OCI-LY3 (cell line): ENCODE measurements around the gene CFAP77.

Source experiments
- EZH2phosphoT487 ChIP-seq: fragments of 200-600 bp; shearing (Covaris generic); IDR thresholded peaks from 2 replicates; pipeline ENCODE4 v1.6.1; 2018; ENCODE audit warnings: antibody characterized with exemption, mixed run types, low read depth
- TF ChIP-seq, protein P1 (sequence below): fragments of 200-600, 300-600 bp; sonication (generic); IDR thresholded peaks from 2 replicates; pipeline ENCODE4 v1.5.1; 2014; ENCODE audit warnings: antibody characterized with exemption, low read length, low read depth

DNA sequence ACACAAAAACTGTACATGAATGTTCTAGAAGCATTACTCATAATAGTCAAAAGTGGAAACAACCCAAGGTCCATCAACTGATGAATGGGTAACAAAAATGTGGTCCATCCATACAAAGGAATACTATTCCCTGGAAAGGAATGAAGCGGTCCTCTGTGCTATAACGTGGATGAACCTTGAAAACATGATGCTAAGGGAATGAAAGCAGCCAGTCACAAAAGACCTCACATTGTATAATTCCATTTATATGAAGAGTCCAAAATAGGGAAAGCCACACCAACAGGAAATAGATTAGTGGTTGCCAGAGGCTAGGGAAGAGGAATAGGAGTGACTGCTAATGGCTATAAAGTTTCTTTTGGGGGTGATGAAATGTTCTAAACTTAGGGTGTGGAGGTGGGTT, 149.7 kb downstream of the CFAP77 start:
- TF ChIP-seq, protein P1, sequence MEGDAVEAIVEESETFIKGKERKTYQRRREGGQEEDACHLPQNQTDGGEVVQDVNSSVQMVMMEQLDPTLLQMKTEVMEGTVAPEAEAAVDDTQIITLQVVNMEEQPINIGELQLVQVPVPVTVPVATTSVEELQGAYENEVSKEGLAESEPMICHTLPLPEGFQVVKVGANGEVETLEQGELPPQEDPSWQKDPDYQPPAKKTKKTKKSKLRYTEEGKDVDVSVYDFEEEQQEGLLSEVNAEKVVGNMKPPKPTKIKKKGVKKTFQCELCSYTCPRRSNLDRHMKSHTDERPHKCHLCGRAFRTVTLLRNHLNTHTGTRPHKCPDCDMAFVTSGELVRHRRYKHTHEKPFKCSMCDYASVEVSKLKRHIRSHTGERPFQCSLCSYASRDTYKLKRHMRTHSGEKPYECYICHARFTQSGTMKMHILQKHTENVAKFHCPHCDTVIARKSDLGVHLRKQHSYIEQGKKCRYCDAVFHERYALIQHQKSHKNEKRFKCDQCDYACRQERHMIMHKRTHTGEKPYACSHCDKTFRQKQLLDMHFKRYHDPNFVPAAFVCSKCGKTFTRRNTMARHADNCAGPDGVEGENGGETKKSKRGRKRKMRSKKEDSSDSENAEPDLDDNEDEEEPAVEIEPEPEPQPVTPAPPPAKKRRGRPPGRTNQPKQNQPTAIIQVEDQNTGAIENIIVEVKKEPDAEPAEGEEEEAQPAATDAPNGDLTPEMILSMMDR = no peak
- no peak for TF ChIP-seq EZH2phosphoT487
